ENCODE data around the gene DPP7.

GRCh38 chr9:137115394-137116026 is 977 bp upstream of the DPP7 start:
- TF ChIP-seq CTCF (conservative IDR thresholded peaks at IDR 0.05 in 1 of 2, IDR thresholded peaks at IDR 0.05 in 1 of 2; ENCODE audit: extremely low read depth in 1 of 2, insufficient read depth in 1 of 2, low read depth in 1 of 2, low read length in 2 of 2), result no peak
- no peak for TF ChIP-seq EZH2 (IDR thresholded peaks at IDR 0.05; ENCODE audit: borderline replicate concordance, low read length)
